B cell (primary cell): ENCODE data around the gene MSH5. TPM values are rescaled to one million over a fixed set of nuclear protein-coding genes. Genes with fewer than 3 reads are reported as not detected.

Source experiments
- ATAC-seq: fragments of 200-7000 bp; cut with Tn5 transposase; one replicate; pipeline ENCODE4 v1.10.0; 2021; ENCODE audit warnings: low read depth, mild to moderate bottlenecking, moderate number of reproducible peaks, moderate library complexity
- CTCF ChIA-PET: fragments of 350-600 bp; sonication (Branson Sonifier 250); formaldehyde crosslinking; loops from one replicate; lab custom pipeline; 2021; ENCODE audit warnings: antibody characterized with exemption, inconsistent platforms; lab: Charles Lee
- POLR2A ChIA-PET: fragments of 350-600 bp; sonication (Branson Sonifier 250); formaldehyde crosslinking; loops from one replicate; lab custom pipeline; 2021; ENCODE audit warnings: antibody characterized with exemption; lab: Charles Lee
- DNase-seq: peaks from one replicate; pipeline ENCODE4 v3.0.0; 2013
- H2AFZ ChIP-seq: 2 replicates; pipeline ENCODE4 v1.6.1; 2012; ENCODE audit warnings: mild to moderate bottlenecking, low read depth, low read length; ENCODE audit not compliant: insufficient read depth, poor library complexity, severe bottlenecking
- H3K27ac ChIP-seq, 2 donors: 1 replicate in 1 of 2; 2 replicates in 1 of 2; pipeline ENCODE4 v1.5.1; 2012 to 2013; ENCODE audit warnings: low read length in 2 of 2, mild to moderate bottlenecking in 2 of 2, moderate library complexity in 1 of 2
- H3K27me3 ChIP-seq, 4 experiments: fragments of 200-600 bp in 1 of 4; sonication (generic) in 1 of 4; replicated peaks in 1 of 4; 1 replicate in 2 of 4; 2 replicates in 2 of 4; pipeline versions ENCODE4 v1.6.1 to v1.7.0; 2013 to 2016; ENCODE audit warnings: low read length in 3 of 4, mild to moderate bottlenecking in 2 of 4, mixed read lengths in 1 of 4, moderate library complexity in 1 of 4; ENCODE audit not compliant: insufficient read depth in 4 of 4, control insufficient read depth in 3 of 4; ENCODE audit errors: control extremely low read depth in 1 of 4
- H3K36me3 ChIP-seq, 2 experiments: replicated peaks in 1 of 2; 1 replicate in 1 of 2; 2 replicates in 1 of 2; pipeline versions ENCODE4 v1.6.1 to v1.7.1; 2013; ENCODE audit warnings: low read length in 1 of 2; ENCODE audit not compliant: insufficient read depth in 2 of 2, control insufficient read depth in 1 of 2; ENCODE audit errors: control extremely low read depth in 1 of 2, extremely low read depth in 1 of 2
- H3K4me1 ChIP-seq, 2 donors: fragments of 200-600 bp in 1 of 2; sonication (generic) in 1 of 2; 1 replicate in 1 of 2; 2 replicates in 1 of 2; pipeline versions ENCODE4 v1.5.1 to v1.6.1; 2013 to 2017; ENCODE audit warnings: low read length in 2 of 2; ENCODE audit not compliant: control insufficient read depth in 2 of 2, insufficient read depth in 2 of 2
- H3K4me2 ChIP-seq: replicated peaks from 2 replicates; pipeline ENCODE3; 2012; ENCODE audit warnings: mild to moderate bottlenecking, low read depth, low read length; ENCODE audit not compliant: poor library complexity, severe bottlenecking
- H3K4me3 ChIP-seq, 5 experiments: fragments of 200-600 bp in 1 of 5; sonication (generic) in 1 of 5; 1 replicate in 3 of 5; 2 replicates in 2 of 5; pipeline versions ENCODE4 v1.5.1 to v1.7.0; 2011 to 2016; ENCODE audit warnings: low read length in 4 of 5, mild to moderate bottlenecking in 4 of 5, low read depth in 2 of 5, control low read depth in 1 of 5, moderate library complexity in 1 of 5; ENCODE audit not compliant: insufficient read depth in 1 of 5; ENCODE audit errors: control extremely low read depth in 1 of 5, extremely low read depth in 1 of 5
- H3K79me2 ChIP-seq: fragments of 200-600 bp; sonication (generic); one replicate; pipeline ENCODE4 v1.6.0; 2016; ENCODE audit warnings: low read length; ENCODE audit not compliant: control insufficient read depth, insufficient read depth
- H3K9ac ChIP-seq: fragments of 200-600 bp; sonication (generic); 2 replicates; pipeline ENCODE4 v1.6.1; 2017; ENCODE audit warnings: mild to moderate bottlenecking, low read length, moderate library complexity
- H3K9me3 ChIP-seq, 3 donors: one replicate each; pipeline versions ENCODE4 v1.6.1 to v1.7.1; 2013; ENCODE audit warnings: low read length in 2 of 3; ENCODE audit not compliant: control insufficient read depth in 2 of 3, insufficient read depth in 1 of 3; ENCODE audit errors: control extremely low read depth in 1 of 3
- H4K20me1 ChIP-seq: 2 replicates; pipeline ENCODE4 v1.6.0; 2012; ENCODE audit warnings: mild to moderate bottlenecking, low read length; ENCODE audit not compliant: insufficient read depth, control insufficient read depth, poor library complexity, severe bottlenecking
- H3K27ac Mint-ChIP-seq: one replicate; pipeline ENCODE4 v1.8.0; 2021; ENCODE audit warnings: mixed read lengths
- H3K27me3 Mint-ChIP-seq: one replicate; pipeline ENCODE4 v1.8.0; 2021; ENCODE audit warnings: mixed read lengths
- H3K4me1 Mint-ChIP-seq: one replicate; pipeline ENCODE4 v1.8.0; 2021; ENCODE audit warnings: mixed read lengths
- H3K4me3 Mint-ChIP-seq: one replicate; pipeline ENCODE4 v1.8.0; 2021; ENCODE audit warnings: mixed read lengths
- H3K9me3 Mint-ChIP-seq: one replicate; pipeline ENCODE4 v1.8.0; 2022; ENCODE audit warnings: mixed read lengths; ENCODE audit not compliant: insufficient read depth
- CTCF ChIP-seq: fragments of 200-600 bp; IDR thresholded peaks from one replicate; pipeline ENCODE4 v1.8.0; 2022; ENCODE audit warnings: antibody characterized with exemption, mild to moderate bottlenecking
- EZH2 ChIP-seq: IDR thresholded peaks from 2 replicates; pipeline ENCODE4 v1.6.1; 2012; ENCODE audit warnings: borderline replicate concordance, low read depth, mild to moderate bottlenecking, moderate library complexity, low read length; ENCODE audit not compliant: insufficient read depth, poor library complexity, severe bottlenecking
- WGBS: methylation state at CpG from one replicate; pipeline ENCODE4 v1.1.5; 2013; ENCODE audit warnings: missing lambda C conversion rate; ENCODE audit not compliant: insufficient coverage; 5-methylcytosine and 5-hydroxymethylcytosine counted together
- intact Hi-C: fragments of 100-400 bp; cut with micrococcal nuclease; formaldehyde crosslinking; loops from one replicate; pipeline ENCODE4 v1.10.0; 2022
- polyA plus RNA-seq: library from polyadenylated mRNA; depleted of rRNA; stranded (reverse); fragments of >200 nt; gene quantifications from 2 replicates; pipeline ENCODE4 v1.2.3, GENCODE V29; 2012
- total RNA-seq, 2 donors: library from RNA; stranded (reverse); fragments of 120-200 nt in 1 of 2; gene quantifications; 1 replicate in 1 of 2; 2 replicates in 1 of 2; pipeline versions ENCODE4 v1.2.3 to v1.2.4, GENCODE V29; 2013 to 2022

The MSH5 gene
- total and polyA plus RNA-seq, 2 donors (not counting 1 experiment from before 2014, with no cell fraction given), result 49.9 to 51.6 TPM

GRCh38 chr6:31760790-31761189, 21.0 kb downstream of the MSH5 start:
- Mint-ChIP-seq H3K4me1 (no peaks in the 10 kb centered on the region), H3K27me3 (no peaks in the 10 kb centered on the region), H3K9me3 (no peaks in the 10 kb centered on the region), H3K4me3 (no peak overlapping the region), H3K27ac (no peak overlapping the region)
- H3K79me2 ChIP-seq, result no peaks in the 10 kb centered on the region
- H2AFZ ChIP-seq, result no peak overlapping the region
- POLR2A ChIA-PET, result interaction anchor here (0.6 kb wide), 2 partner anchors 11 to 15 kb away, joined by 3 to 5 read pairs; no protein-coding TSS in a partner anchor
- no peak overlapping the region for H3K4me3 ChIP-seq
- intact Hi-C loops, result no loop called here
- H3K4me2 ChIP-seq, result no peak overlapping the region
- no peaks in the 10 kb centered on the region for H4K20me1 ChIP-seq
- TF ChIP-seq CTCF (no peak), EZH2 (no peak)
- no peak for DNase-seq
- H3K9ac ChIP-seq, result no peak overlapping the region
- 100% methylated on average over 1 of the region's 5 CpGs for WGBS
- peaks cover 0 to 14% of the 10 kb centered on the region in 2 experiments for H3K36me3 ChIP-seq
- ATAC-seq, result no peak
- H3K27me3 ChIP-seq, result no peaks in the 10 kb centered on the region
- no peak overlapping the region for H3K27ac ChIP-seq
- no peaks in the 10 kb centered on the region for H3K9me3 ChIP-seq
- CTCF ChIA-PET, result no interaction called here
- H3K4me1 ChIP-seq, result no peaks in the 10 kb centered on the region

GRCh38 chr6:31761343-31761742, 21.5 kb downstream of the MSH5 start:
- Histone ChIP-seq H3K79me2 (no peaks in the 10 kb centered on the region), H4K20me1 (no peaks in the 10 kb centered on the region), H3K9me3 (no peaks in the 10 kb centered on the region), H3K9ac (no peak overlapping the region), H3K27ac (no peak overlapping the region), H3K4me1 (no peaks in the 10 kb centered on the region), H3K27me3 (no peaks in the 10 kb centered on the region), H3K4me2 (no peak overlapping the region), H2AFZ (no peak overlapping the region), H3K4me3 (no peak overlapping the region), H3K36me3 (peaks cover 0 to 14% of the 10 kb centered on the region in 2 experiments)
- DNase-seq (no peak), ATAC-seq (no peak)
- ChIA-PET CTCF (no interaction called here), POLR2A (interaction anchor here (0.6 kb wide), 2 partner anchors 10 to 71 kb away, joined by 3 to 7 read pairs; no protein-coding TSS in a partner anchor)
- TF ChIP-seq CTCF (no peak), EZH2 (no peak)
- intact Hi-C loops, result no loop called here
- no peak overlapping the region for H3K27ac Mint-ChIP-seq
- no peak overlapping the region for H3K4me3 Mint-ChIP-seq
- H3K4me1 Mint-ChIP-seq, result no peaks in the 10 kb centered on the region
- WGBS, result 100% methylated on average over 8 of the region's 8 CpGs
- no peaks in the 10 kb centered on the region for H3K27me3 Mint-ChIP-seq
- no peaks in the 10 kb centered on the region for H3K9me3 Mint-ChIP-seq
